ENCODE measurements around the gene WNT7B.

DNA sequence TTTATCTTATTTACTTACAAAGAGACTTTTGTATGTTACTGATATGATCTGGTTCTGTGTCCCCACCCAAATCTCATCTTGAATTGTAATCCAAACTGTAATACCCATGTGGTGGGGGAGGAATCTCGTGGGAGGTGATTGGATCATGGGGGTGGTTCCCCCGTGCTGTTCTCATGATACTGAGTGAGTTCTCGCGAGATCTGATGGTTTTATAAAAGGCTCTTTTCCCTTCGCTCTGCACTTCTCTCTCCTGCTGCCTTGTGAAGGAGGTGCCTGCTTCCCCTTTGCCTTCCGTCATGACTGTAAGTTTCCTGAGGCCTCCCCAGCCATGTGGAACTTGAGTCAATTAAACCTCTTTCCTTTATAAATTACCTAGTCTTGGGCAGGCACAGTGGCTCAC is 42.4 kb upstream of the WNT7B start:
- TF ChIP-seq, protein P1, sequence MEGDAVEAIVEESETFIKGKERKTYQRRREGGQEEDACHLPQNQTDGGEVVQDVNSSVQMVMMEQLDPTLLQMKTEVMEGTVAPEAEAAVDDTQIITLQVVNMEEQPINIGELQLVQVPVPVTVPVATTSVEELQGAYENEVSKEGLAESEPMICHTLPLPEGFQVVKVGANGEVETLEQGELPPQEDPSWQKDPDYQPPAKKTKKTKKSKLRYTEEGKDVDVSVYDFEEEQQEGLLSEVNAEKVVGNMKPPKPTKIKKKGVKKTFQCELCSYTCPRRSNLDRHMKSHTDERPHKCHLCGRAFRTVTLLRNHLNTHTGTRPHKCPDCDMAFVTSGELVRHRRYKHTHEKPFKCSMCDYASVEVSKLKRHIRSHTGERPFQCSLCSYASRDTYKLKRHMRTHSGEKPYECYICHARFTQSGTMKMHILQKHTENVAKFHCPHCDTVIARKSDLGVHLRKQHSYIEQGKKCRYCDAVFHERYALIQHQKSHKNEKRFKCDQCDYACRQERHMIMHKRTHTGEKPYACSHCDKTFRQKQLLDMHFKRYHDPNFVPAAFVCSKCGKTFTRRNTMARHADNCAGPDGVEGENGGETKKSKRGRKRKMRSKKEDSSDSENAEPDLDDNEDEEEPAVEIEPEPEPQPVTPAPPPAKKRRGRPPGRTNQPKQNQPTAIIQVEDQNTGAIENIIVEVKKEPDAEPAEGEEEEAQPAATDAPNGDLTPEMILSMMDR (IDR thresholded peaks at IDR 0.05) = no peak
- TF ChIP-seq POLR2A (IDR thresholded peaks at IDR 0.05) (no peak), POLR2AphosphoS5 (IDR thresholded peaks at IDR 0.05) (no peak)

Measured in suprapubic skin (tissue), 4 donors.